Thoracic aorta (tissue), 2 donors: ENCODE results near the gene CHRM2. TPM values are rescaled to one million over a fixed set of nuclear protein-coding genes. Genes with fewer than 3 reads are reported as not detected.

ENCODE experiments used
- ATAC-seq: fragments of 150-250 bp; one replicate; pipeline ENCODE4 v1.8.0; 2017; ENCODE audit warnings: low read depth; ENCODE audit not compliant: insufficient number of reproducible peaks, low FRiP score
- DNase-seq: peaks from one replicate; pipeline ENCODE4 v3.0.0-alpha.2; 2020; ENCODE audit warnings: low spot score
- H3K27ac ChIP-seq, 2 donors: fragments of 200-600 bp; sonication (generic); 1 replicate in 1 of 2; 2 replicates in 1 of 2; pipeline ENCODE4 v1.5.1; 2016; ENCODE audit warnings: mild to moderate bottlenecking in 2 of 2, moderate library complexity in 2 of 2
- H3K27me3 ChIP-seq: fragments of 200-600 bp; sonication (generic); replicated peaks from 2 replicates; pipeline ENCODE4 v1.6.0; 2016; ENCODE audit warnings: mild to moderate bottlenecking; ENCODE audit not compliant: insufficient read depth
- H3K36me3 ChIP-seq: fragments of 200-600 bp; sonication (generic); one replicate; pipeline ENCODE4 v1.5.1; 2016
- H3K4me1 ChIP-seq, 2 donors: fragments of 200-600 bp; sonication (generic); 1 replicate in 1 of 2; 2 replicates in 1 of 2; pipeline versions ENCODE4 v1.5.1 to v1.6.0; 2016; ENCODE audit warnings: low read depth in 2 of 2, mild to moderate bottlenecking in 1 of 2; ENCODE audit not compliant: control insufficient read depth in 1 of 2
- H3K4me3 ChIP-seq: fragments of 200-600 bp; sonication (generic); 2 replicates; pipeline ENCODE4 v1.5.1; 2016; ENCODE audit warnings: mild to moderate bottlenecking
- H3K9me3 ChIP-seq: fragments of 200-600 bp; sonication (generic); 2 replicates; pipeline ENCODE4 v1.5.1; 2016
- CTCF ChIP-seq: fragments of 200-600 bp; sonication (generic); IDR thresholded peaks from one replicate; pipeline ENCODE4 v1.5.1; 2019; ENCODE audit warnings: antibody characterized with exemption
- total RNA-seq, 2 donors: library from RNA; depleted of rRNA; stranded (reverse); fragments of >200 nt; gene quantifications; one replicate each; pipeline versions ENCODE4 v1.1.0 to v1.2.3, GENCODE V29; 2016

Gene CHRM2
- total RNA-seq, 2 donors from 2014 or later, result not detected

- no peak overlapping the region for H3K27ac ChIP-seq
- H3K4me3 ChIP-seq, result no peak overlapping the region
- ATAC-seq (no peak), DNase-seq (no peak)
- no peak for TF ChIP-seq CTCF
- H3K27me3 ChIP-seq, result no peaks in the 10 kb centered on the region
- H3K36me3 ChIP-seq, result no peaks in the 10 kb centered on the region
- no peaks in the 10 kb centered on the region for H3K9me3 ChIP-seq
- H3K4me1 ChIP-seq, result no peaks in the 10 kb centered on the region
Observed at GRCh38 chr7:137001041-137001440, 132.6 kb downstream of the CHRM2 start.

- H3K27ac ChIP-seq, result no peak overlapping the region
- no peaks in the 10 kb centered on the region for H3K4me1 ChIP-seq
Observed at GRCh38 chr7:137001478-137001877, 133.0 kb downstream of the CHRM2 start.

DNA sequence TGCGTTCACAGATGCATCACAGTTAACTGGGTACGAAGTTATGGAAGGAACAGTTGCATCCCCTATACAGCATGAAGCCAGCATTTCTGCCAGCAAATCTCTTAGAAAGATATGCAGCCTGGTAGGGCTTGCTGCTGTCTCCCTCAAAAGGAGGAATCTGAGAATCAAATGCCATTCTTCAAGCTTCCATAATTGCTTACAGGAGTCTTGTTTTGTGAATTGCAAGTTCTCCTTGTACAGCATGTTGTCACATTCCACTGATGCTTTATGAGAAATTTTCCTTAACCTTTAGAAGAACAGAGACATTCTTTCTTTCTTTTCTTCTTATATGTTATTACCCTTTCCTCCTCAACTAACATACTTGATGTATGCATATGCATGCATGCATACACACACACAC is 134.6 kb downstream of the CHRM2 start:
- Histone ChIP-seq H3K27me3 (no peaks in the 10 kb centered on the region), H3K4me3 (no peak overlapping the region), H3K4me1 (no peaks in the 10 kb centered on the region), H3K9me3 (no peaks in the 10 kb centered on the region), H3K36me3 (no peaks in the 10 kb centered on the region), H3K27ac (no peak overlapping the region)
- ATAC-seq (no peak), DNase-seq (no peak)
- TF ChIP-seq CTCF, result no peak

More at GRCh38 chr7:137001478-137001877, 133.0 kb downstream of the CHRM2 start:
- ATAC-seq (no peak), DNase-seq (no peak)
- no peaks in the 10 kb centered on the region for H3K36me3 ChIP-seq
- no peak overlapping the region for H3K4me3 ChIP-seq
- H3K27me3 ChIP-seq, result no peaks in the 10 kb centered on the region
- H3K9me3 ChIP-seq, result no peaks in the 10 kb centered on the region
- no peak for TF ChIP-seq CTCF

GRCh38 chr7:137003566-137003965 is 135.1 kb downstream of the CHRM2 start:
- Histone ChIP-seq H3K27me3 (no peaks in the 10 kb centered on the region), H3K27ac (no peak overlapping the region), H3K36me3 (no peaks in the 10 kb centered on the region), H3K9me3 (no peaks in the 10 kb centered on the region), H3K4me3 (no peak overlapping the region), H3K4me1 (no peaks in the 10 kb centered on the region)
- DNase-seq (no peak), ATAC-seq (no peak)
- TF ChIP-seq CTCF, result no peak

GRCh38 chr7:137005873-137006272 is 137.4 kb downstream of the CHRM2 start:
- Histone ChIP-seq H3K36me3 (no peaks in the 10 kb centered on the region), H3K4me1 (no peaks in the 10 kb centered on the region), H3K9me3 (no peaks in the 10 kb centered on the region), H3K4me3 (no peak overlapping the region), H3K27me3 (no peaks in the 10 kb centered on the region), H3K27ac (no peak overlapping the region)
- no peak for TF ChIP-seq CTCF
- DNase-seq (no peak), ATAC-seq (no peak)
